ENCODE results near the gene OLFM2. TPM values are rescaled to one million over a fixed set of nuclear protein-coding genes. Genes with fewer than 3 reads are reported as not detected.
"Not testable (repeated sequence)": the region's sequence is repeated elsewhere in the genome, so short reads cannot be mapped to it uniquely, and the experiment has no call there.

Gene OLFM2
- total RNA-seq, 1 donor from 2014 or later = 80.5 TPM

DNA sequence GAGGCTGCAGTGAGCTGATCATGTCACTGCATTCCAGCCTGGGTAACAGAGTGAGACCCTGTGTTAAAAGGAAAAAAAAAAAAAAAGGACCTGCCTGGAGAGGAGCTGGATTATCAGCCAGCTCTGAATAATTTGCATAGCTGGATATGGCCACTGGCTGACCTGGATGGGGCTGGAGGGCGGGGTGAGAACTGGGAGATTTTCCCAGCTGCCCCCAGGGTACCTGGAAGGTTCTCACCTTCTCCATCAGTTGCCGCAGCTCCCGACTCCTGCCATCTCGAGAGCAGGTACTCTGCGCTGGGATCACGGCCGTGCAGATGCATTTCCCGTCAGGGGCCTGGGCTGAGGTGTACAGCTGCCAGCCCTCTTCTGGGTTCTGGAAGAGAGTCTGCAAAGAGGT is 75.9 kb downstream of the OLFM2 start:
- no peak for DNase-seq

DNA sequence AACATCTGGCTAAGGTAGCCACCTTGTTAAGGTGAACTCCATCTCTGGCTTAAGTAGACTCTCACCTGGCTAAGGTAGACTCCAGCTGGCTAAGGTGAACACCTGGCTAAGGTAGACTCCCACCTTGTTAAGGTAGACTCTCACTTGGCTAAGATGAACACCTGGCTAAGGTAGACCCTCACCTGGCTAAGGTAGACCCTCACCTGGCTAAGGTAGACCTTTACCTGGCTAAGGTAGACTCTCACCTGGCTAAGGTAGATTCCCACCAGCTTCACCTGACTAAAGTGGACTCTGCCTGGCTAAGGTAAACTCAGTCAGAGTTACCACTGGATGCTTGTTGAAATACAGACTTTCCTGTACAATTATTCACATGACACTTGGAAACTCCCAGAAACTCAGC is 77.5 kb downstream of the OLFM2 start:
- no peak for DNase-seq

DNA sequence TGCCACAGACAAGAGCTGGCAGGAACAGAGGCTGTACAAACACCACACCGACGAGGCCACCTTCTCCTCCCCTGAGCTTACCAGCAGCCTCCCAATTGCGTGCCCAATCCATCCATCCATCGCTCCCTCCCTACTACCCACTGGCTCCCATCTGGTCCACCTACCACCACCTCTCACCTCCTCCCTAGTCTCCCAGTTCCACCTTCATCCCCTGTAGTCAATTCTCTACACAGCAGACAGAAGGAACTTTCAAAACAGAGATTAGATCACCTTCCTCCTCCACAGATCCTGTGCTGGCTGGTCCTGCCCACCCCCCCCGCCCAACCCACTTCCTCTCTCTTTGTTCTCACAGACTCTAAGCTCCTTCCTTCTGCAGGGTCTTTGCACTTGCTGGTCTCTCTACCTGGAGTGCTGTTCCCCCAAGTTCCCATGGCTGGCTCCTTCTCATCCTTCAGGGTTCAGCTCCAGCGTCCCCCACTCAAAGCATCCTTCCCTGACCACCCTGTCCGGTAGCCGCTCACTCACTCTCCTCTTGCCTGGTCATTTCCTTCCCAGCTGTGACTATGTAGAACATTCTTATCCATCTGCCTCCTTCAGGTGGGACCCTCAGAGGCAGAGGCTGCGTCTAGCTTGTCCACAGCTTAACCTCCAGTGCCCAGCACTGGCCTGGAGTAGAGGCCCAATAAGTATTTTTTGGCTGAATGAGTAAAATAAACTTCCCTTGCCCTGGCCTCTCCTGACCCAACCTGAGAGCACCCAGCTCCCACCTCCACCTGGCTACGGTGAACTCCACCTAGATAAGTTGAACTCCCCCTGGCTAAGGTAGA is 78.2 kb downstream of the OLFM2 start:
- DNase-seq = no peak

DNA sequence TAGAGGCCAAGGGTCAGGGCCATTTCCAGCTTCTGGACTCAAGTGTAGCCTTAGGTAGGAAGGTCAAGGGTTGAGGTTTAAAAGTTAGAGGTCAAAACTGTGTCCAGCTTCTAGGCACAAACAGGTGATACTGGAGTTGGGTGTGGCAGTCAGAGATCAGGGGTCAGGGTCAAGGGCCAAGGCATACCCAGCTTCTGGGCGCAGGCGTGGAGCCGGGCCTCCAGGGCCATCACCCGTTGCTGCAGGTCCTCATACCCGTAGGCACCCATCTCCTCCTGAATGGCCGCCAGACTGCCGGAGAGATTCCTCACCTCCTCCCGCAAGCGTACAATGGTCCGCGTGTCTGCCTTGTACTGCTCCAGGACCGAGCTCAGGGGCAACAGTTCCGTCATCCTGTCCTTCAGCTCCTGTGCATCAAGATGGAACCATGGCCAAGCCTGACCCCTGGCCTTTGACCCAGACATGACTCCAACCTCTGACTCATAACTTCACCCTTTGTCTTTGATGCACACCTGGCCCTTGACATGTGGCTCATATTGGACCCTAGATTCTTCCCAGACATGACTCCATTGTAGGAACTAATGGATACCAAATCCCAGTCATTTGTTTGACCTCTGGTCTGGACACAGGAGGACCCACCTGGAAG is 79.1 kb downstream of the OLFM2 start:
- DNase-seq = no peak

DNA sequence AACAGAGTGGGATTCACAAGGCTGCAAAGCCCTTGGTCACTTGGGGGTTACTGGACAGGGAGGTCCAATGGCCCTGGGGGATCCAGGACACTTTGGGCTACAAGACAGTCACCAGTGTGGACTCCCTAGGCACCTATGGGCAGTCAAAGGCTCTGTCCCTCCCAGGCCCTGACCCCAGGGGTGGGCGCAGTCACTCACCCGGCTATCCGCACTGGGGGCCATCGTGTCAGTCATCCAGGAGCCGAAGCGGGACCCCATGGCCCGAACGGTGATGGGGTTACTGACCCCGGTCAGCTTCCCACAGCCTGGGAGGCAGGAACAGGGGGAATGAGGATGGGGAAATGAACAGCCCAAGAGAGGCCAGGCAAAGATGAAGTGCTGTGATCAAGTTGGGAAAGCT is 79.7 kb downstream of the OLFM2 start:
- no peak for DNase-seq

- no peak for DNase-seq
These were observed 82.0 kb downstream of the OLFM2 start for GRCh38 chr19:9854282-9854846.

DNA sequence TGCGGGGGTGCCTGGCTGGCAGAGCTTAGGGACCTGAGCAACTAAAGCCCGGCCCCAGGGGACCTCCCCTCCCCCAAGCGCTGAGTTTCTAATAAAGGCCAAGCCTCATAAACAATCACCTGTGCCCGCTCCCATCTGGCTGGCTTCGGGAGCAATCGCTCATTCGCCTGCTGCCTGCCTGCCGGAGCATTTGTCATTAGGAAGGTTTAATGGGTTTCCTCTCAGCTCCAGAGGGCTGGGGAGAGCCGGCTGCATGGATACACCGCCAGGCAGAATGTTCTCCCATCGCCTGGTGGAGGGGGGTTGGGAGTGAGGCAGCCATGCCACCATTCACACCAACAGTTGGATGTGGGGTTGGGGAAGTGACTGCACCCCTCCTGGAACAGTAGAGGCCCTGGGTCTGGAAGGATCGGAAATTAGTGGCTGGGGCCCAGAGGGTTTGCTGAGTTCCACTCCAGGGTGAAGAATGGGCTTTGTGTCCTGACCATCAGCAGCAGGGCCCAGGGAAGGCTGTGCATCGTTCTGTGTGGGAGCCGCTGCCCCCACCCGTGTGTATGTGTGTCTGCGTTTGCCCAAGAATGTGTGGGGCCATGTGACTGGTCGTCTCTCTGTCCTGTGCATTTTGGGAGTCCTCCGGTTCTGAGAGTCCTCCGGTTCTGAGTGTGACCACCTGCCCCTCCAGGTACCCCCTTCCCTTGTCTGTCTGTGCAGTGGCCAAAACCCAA is 85.9 kb downstream of the OLFM2 start:
- DNase-seq = no peak

DNA sequence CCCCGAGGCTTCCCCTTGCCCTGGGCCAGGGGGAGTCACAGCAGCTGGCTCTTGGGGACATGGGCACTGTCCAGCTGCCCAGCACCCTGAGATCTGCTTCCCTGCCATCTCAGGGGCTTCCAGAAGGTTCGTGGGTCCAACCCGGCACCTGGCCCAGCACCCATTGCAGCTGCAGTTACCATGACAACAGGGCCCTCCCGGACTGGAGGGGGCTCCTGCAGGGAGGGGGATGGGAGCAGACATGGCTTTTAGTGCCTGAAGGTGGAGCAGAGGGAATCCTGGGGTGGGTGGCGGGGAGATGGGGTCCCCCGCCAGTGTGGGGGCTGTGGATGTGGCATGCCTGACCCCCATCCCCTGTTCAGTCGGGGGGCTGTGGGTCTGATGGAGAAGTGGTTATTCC is 86.5 kb downstream of the OLFM2 start:
- no peak for DNase-seq

DNA sequence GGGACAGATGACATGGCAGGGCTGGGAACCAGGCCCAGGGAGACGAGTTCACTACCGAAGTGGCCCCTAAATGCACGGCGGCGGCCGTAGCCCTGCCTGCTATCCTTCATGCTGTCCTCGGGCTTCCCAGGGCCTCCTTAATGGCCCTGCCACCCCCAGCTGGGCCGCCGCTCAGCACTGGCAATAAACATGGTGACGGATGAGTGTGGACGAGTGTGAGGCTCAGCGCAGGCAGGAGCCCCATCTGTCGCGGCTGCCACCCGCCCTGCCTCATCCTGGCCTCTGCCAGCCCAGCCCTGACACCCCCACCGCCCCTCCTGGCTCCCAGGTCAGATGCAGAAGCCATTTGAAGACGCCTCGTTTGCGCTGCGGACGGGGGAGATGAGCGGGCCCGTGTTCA is 87.6 kb downstream of the OLFM2 start:
- DNase-seq = no peak

DNA sequence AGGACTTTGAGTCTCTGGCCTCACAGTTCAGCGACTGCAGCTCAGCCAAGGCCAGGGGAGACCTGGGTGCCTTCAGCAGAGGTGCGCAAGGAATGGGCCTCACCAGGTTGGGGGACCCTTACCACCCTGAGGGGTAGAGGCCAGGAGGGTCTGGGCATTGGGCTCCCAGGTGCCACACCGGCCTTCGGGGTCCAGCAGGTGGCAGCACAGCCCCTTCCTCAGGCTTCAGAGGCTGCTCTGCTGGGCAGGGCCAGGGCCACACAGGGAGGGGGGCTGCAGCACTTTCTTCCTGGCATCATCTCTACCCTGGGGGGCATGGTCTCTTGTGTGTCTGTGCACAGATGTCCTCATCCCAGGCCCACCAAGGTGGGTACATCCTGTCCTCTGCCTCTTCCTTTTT is 88.3 kb downstream of the OLFM2 start:
- DNase-seq = no peak

- DNase-seq = no peak
These were observed 89.1 kb downstream of the OLFM2 start for GRCh38 chr19:9847087-9847671.

- DNase-seq = not testable (repeated sequence)
These were observed 92.6 kb downstream of the OLFM2 start for GRCh38 chr19:9843626-9844273.

DNA sequence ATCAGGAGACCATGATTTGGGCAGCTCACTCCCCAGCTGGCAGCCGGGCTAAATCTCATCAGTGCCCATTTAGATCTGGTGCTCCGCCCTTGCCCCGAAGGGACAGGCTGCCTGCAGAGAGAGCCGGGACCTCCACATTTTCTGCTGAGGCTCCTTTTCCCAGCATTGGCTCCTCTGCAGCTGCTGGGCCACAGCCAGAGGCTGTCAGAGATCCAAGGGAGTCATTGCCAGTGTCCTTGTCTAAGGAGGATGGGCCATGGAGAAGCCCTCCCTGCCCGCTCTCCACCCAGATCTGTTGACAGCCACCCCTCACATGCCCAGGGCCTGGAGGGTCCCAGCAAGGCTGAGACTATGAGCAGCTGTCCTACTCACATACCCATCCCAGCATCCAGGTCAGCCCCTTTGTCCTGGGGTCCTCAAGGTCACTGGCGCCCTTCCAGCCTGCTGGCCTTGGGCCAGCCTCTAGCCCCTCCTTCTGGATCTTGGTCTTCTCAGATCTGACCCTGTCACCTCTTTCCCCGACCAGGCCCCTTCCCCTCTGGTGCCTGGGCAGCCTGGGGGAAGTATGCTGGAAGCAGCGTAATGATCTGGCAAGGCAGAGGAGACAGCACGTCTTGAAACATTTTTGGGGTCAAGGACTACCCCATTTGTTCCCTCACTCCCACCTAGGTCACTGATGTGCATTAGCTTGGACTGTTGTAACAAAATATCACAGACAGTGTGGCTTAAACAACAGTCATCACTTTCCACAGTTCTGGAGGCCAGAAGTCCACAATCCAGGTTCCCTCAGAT is 93.3 kb downstream of the OLFM2 start:
- no peak for DNase-seq

- no peak for DNase-seq
These were observed 96.9 kb downstream of the OLFM2 start for GRCh38 chr19:9839415-9839814.

DNA sequence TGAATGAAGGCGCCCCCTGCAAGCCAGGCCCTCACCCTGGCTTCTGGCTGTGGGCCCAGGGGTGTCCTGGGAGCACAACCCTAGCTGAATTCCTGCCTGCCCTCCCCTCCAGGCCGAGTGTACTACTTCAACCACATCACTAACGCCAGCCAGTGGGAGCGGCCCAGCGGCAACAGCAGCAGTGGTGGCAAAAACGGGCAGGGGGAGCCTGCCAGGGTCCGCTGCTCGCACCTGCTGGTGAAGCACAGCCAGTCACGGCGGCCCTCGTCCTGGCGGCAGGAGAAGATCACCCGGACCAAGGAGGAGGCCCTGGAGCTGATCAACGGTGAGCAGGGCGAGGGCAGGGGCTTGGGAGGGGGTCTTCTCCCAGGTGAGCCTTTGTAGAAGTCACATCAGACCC is 98.0 kb downstream of the OLFM2 start:
- no peak for DNase-seq

GRCh38 chr19:9836021-9836420 is 100.3 kb downstream of the OLFM2 start:
- DNase-seq = no peak

DNA sequence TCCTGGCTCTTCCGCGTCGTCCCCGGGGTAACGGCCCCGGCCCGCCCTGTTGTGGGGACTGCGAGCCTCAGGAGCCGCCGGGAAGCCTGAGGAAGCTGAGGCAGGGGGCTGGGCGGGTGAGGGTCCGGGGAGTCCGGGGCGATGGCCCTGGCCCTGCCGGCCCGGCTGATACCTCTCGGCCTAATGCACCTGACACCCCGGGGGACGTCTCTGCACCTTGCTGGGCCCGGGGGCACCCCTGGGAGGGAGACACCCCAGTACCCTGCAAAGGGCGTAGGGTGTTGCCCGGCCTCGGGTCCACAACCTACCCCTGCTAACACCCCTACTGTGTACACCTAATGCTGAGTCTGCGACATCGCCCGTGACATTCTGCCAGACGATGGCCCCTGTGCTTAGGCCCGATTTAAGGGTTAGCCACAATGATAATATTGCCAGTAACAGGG is 100.8 kb downstream of the OLFM2 start:
- DNase-seq = no peak

DNA sequence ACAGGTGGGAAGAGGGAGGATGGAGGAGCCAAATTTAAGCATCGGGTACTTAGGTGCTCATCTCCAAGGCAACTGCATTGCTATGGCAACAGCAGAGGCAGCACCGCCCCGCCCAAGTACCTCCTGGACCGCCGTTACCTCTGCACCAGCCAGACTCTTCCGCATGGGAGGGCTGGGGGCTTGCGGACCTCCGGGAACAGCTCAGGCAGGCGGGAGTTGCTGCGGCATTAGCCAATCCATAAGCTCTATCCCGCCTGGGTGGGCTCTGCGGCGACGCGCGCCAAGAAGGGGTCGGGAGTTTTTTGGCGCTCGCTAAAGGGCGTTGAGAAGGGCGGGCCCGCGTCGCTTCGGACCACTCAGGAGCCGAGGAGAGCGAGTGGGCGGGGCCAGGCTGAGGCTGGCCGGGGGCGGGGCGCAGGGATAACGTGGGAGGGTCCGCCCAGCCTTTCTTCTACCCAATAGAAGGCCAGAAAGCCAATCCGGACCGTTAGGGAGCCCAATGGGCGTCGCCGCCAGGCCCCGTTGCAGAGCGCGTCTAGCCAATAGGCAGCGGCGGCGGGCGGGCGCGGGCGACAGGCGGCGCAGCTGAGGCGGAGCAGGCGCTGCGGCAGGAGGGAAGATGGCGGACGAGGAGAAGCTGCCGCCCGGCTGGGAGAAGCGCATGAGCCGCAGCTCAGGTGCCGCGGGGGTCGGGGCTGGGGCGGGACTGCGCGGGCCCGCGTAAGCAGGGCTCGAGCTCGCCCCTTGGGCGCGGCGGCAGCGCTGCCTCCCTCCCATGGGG is 101.4 kb downstream of the OLFM2 start, which contains the start of gene PIN1:
PIN1 (plus strand) TSS at position 593 of the 781 bp plus-strand sequence; CDS start at position 620, 27 bp downstream.
- peak; percentile 99 for DNase-seq

DNA sequence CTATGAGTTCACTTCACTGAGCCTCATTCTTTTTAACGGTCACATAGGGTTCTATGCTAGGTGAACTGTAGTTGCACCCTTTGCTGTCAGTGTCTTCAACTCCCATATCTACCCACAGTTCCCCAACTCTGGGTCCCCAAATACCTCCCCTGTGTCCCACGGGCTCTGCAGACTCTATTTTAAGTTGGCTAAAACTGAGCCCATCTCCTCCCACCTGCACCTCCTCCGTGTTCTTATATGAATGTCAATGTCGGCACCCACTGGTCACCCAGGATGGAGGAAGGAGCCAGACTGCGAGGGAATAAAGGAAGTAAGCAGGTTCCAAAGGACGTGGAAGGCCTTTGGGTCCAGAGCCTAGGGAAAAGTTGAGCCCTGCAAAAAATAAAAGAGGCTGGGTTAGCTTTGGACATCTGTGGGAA is 102.0 kb downstream of the OLFM2 start:
- no peak for DNase-seq

- no peak for DNase-seq
These were observed 107.7 kb downstream of the OLFM2 start for GRCh38 chr19:9828551-9829063.

Measured in skin of body (tissue), 2 donors.